A673 (cell line): ENCODE data around the gene HECW1. TPM values are rescaled to one million over a fixed set of nuclear protein-coding genes. Genes with fewer than 3 reads are reported as not detected.

Experiments
- BruUV-seq: library from RNA; stranded (reverse); fragments of 400-500 nt; replicated peaks from 2 replicates; lab custom pipeline; 2021; lab: Mats Ljungman, UMichigan
- CTCF ChIA-PET: fragments of 300-600 bp; sonication (Branson Sonifier 250); formaldehyde crosslinking; loops from one replicate; lab custom pipeline; 2022; ENCODE audit warnings: antibody characterized with exemption; lab: Charles Lee
- POLR2A ChIA-PET: fragments of 300-600 bp; sonication (Branson Sonifier 250); formaldehyde crosslinking; loops from one replicate; lab custom pipeline; 2022; ENCODE audit warnings: antibody characterized with exemption; ENCODE audit not compliant: low non-redundant PET; lab: Charles Lee
- DNase-seq: peaks from one replicate; pipeline ENCODE4 v3.0.0-alpha.2; 2015; ENCODE audit warnings: low spot score
- H3K27ac ChIP-seq: fragments of 200-600 bp; sonication (generic); 2 replicates; pipeline ENCODE4 v1.5.1; 2016; ENCODE audit warnings: mixed run types, low read depth, mild to moderate bottlenecking, mixed read lengths, antibody characterized with exemption, low read length; ENCODE audit not compliant: poor library complexity, severe bottlenecking
- H3K27me3 ChIP-seq: fragments of 200-600 bp; sonication (generic); replicated peaks from 2 replicates; pipeline ENCODE4 v1.6.1; 2017; ENCODE audit warnings: mixed run types, low read depth, mild to moderate bottlenecking, mixed read lengths, antibody characterized with exemption, low read length; ENCODE audit not compliant: insufficient read depth, poor library complexity
- H3K36me3 ChIP-seq: fragments of 200-600 bp; sonication (generic); 2 replicates; pipeline ENCODE4 v1.6.1; 2016; ENCODE audit warnings: mixed run types, mild to moderate bottlenecking, mixed read lengths, antibody characterized with exemption, low read length; ENCODE audit not compliant: insufficient read depth, poor library complexity, severe bottlenecking
- H3K4me1 ChIP-seq: fragments of 200-600 bp; sonication (generic); 2 replicates; pipeline ENCODE4 v1.6.1; 2017; ENCODE audit warnings: mixed run types, mild to moderate bottlenecking, mixed read lengths, antibody characterized with exemption, low read length; ENCODE audit not compliant: insufficient read depth, poor library complexity, severe bottlenecking
- H3K4me3 ChIP-seq: fragments of 200-600 bp; sonication (generic); 2 replicates; pipeline ENCODE4 v1.5.1; 2016; ENCODE audit warnings: low read depth, mixed run types, mild to moderate bottlenecking, mixed read lengths, low read length; ENCODE audit not compliant: poor library complexity, severe bottlenecking
- H3K9me3 ChIP-seq: fragments of 200-600 bp; sonication (generic); 2 replicates; pipeline ENCODE4 v1.6.1; 2016; ENCODE audit warnings: mixed run types, low read depth, mild to moderate bottlenecking, mixed read lengths, antibody characterized with exemption, low read length; ENCODE audit not compliant: poor library complexity, severe bottlenecking
- CTCF ChIP-seq: fragments of 300-800, 200-600 bp; sonication (generic); conservative IDR thresholded peaks from 2 replicates; pipeline ENCODE4 v1.5.1; 2017; ENCODE audit warnings: low read depth, mild to moderate bottlenecking, antibody characterized with exemption, low read length, moderate library complexity, mixed read lengths
- EZH2 ChIP-seq: fragments of 200-600 bp; sonication (generic); IDR thresholded peaks from 2 replicates; pipeline ENCODE4 v1.6.1; 2017; ENCODE audit warnings: borderline replicate concordance, low read depth, mild to moderate bottlenecking, mixed read lengths, antibody characterized with exemption, low read length; ENCODE audit not compliant: poor library complexity, severe bottlenecking
- intact Hi-C: fragments of 100-400 bp; cut with micrococcal nuclease; formaldehyde crosslinking; loops from one replicate; pipeline ENCODE4 v1.10.0; 2022; ENCODE audit not compliant: unreplicated experiment
- total RNA-seq: library from RNA; stranded (reverse); gene quantifications from 2 replicates; pipeline ENCODE4 v1.2.3, GENCODE V29; 2021

Gene HECW1
- total RNA-seq, 1 experiment from 2014 or later, result 0.39 TPM

GRCh38 chr7:43559171-43559945 is 446.9 kb downstream of the HECW1 start:
- Histone ChIP-seq H3K27me3 (no peaks in the 10 kb centered on the region), H3K36me3 (no peaks in the 10 kb centered on the region), H3K9me3 (no peaks in the 10 kb centered on the region), H3K4me3 (no peak overlapping the region), H3K27ac (no peak overlapping the region), H3K4me1 (no peaks in the 10 kb centered on the region)
- ChIA-PET CTCF (no interaction called here), POLR2A (no interaction called here)
- no peak for TF ChIP-seq CTCF
- no peak for TF ChIP-seq EZH2
- intact Hi-C loops, result no loop called here
- BruUV-seq, result no TSS peak
- DNase-seq, result no peak

GRCh38 chr7:43559946-43560335 is 447.5 kb downstream of the HECW1 start:
- TF ChIP-seq EZH2 (no peak), CTCF (no peak)
- POLR2A ChIA-PET, result no interaction called here
- Histone ChIP-seq H3K9me3 (no peaks in the 10 kb centered on the region), H3K4me1 (no peaks in the 10 kb centered on the region), H3K27ac (no peak overlapping the region), H3K36me3 (no peaks in the 10 kb centered on the region), H3K4me3 (no peak overlapping the region), H3K27me3 (no peaks in the 10 kb centered on the region)
- intact Hi-C loops, result no loop called here
- CTCF ChIA-PET, result no interaction called here
- no TSS peak for BruUV-seq
- no peak for DNase-seq

- no peaks in the 10 kb centered on the region for H3K9me3 ChIP-seq
- H3K4me3 ChIP-seq, result no peak overlapping the region
- no peak overlapping the region for H3K27ac ChIP-seq
- intact Hi-C loops, result no loop called here
- POLR2A ChIA-PET, result no interaction called here
- no TSS peak for BruUV-seq
- no peaks in the 10 kb centered on the region for H3K36me3 ChIP-seq
- H3K27me3 ChIP-seq, result no peaks in the 10 kb centered on the region
- CTCF ChIA-PET, result no interaction called here
- no peak for TF ChIP-seq CTCF
- no peak for DNase-seq
- H3K4me1 ChIP-seq, result no peaks in the 10 kb centered on the region
Measured at GRCh38 chr7:43560742-43561330, 448.4 kb downstream of the HECW1 start.
